GM12801 (cell line): ENCODE results near the gene PNPLA5.

ENCODE experiments used
- CTCF ChIP-seq: IDR thresholded peaks from one replicate; pipeline ENCODE4 v1.5.1; 2011; ENCODE audit warnings: control low read depth; ENCODE audit not compliant: insufficient read length; ENCODE audit errors: extremely low read depth

PNPLA5 gene

GRCh38 chr22:43862882-43863202, 29.0 kb downstream of the PNPLA5 start:
- no peak for TF ChIP-seq CTCF

- TF ChIP-seq CTCF: no peak
Observed at GRCh38 chr22:43862074-43862881, 29.5 kb downstream of the PNPLA5 start, which contains the start of gene SULT4A1. SULT4A1 (minus strand) TSS chr22:43862513; CDS start chr22:43862382, 131 bp downstream.

GRCh38 chr22:43861529-43861928, 30.3 kb downstream of the PNPLA5 start:
- no peak for TF ChIP-seq CTCF

GRCh38 chr22:43860831-43861230, 31.0 kb downstream of the PNPLA5 start:
- TF ChIP-seq CTCF: no peak

- TF ChIP-seq CTCF: no peak
Observed at GRCh38 chr22:43860126-43860525, 31.7 kb downstream of the PNPLA5 start.

GRCh38 chr22:43859621-43860020, 32.2 kb downstream of the PNPLA5 start:
- no peak for TF ChIP-seq CTCF

GRCh38 chr22:43859176-43859575, 32.6 kb downstream of the PNPLA5 start:
- no peak for TF ChIP-seq CTCF
